ENCODE results near the gene SERP2.
"Not testable (repeated sequence)": the region's sequence is repeated elsewhere in the genome, so short reads cannot be mapped to it uniquely, and the experiment has no call there.

The SERP2 gene

GRCh38 chr13:44373601-44374347 is at the start of gene SERP2:
TSS of gene SERP2 (plus strand) at chr13:44373824. CDS start at chr13:44374026, 202 bp downstream.
- no peak for DNase-seq

DNA sequence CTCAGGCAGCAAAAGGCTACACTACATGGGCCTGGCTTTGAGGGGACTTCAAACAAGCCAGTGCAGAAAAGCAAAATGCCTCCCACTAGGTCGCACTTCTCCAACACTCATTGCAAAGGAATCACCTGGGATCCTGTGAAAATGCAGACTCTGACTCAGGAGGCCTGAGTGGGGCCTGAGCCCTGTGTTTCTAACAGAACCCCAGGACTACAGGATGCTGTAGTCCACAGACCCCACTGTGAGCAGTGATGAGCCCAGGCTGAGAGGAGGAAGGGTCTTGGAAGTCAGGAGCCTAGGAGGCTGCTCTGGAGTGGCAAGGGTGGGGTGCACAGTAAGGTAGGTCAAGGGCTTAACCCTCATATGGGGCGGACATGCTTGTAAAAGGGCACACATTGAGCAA is 46.7 kb upstream of the SERP2 start:
- no peak for DNase-seq

GRCh38 chr13:44329041-44329440 is 44.6 kb upstream of the SERP2 start:
- not testable (repeated sequence) for DNase-seq

DNA sequence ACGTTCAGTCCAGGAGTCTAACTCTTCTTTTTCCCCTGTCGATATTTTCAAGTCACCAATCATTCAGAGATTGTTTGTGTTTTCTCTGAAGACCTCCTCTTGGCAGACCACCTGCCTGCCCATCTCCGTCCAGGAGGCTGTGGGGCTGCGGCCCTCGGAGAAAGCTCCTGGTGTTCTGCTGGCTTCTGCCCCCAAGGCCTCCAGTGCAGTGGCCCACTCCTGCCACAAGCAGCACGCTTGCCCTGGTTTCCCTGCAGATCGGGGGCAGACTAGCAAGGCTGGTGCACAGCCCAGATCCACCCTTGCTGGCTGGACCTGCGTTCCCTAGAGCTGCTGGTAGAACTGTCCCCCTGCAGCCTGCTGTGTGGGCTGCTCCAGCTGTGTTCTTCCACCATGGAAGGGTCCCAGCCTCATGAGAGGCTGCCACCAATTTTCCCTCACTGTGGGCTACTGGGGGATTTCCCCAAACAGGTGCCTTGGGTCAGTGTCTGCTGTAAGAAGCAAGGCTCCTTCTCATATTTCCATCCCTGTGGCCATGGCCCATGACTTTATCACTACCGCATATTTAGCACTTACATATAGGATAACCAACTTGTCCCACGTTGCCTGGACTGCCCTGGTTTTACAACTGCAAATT is 43.6 kb upstream of the SERP2 start:
- no peak for DNase-seq

GRCh38 chr13:44331446-44331845 is 42.2 kb upstream of the SERP2 start:
- DNase-seq: no peak

- no peak for DNase-seq
Observed at GRCh38 chr13:44331912-44332851, 41.4 kb upstream of the SERP2 start.

DNA sequence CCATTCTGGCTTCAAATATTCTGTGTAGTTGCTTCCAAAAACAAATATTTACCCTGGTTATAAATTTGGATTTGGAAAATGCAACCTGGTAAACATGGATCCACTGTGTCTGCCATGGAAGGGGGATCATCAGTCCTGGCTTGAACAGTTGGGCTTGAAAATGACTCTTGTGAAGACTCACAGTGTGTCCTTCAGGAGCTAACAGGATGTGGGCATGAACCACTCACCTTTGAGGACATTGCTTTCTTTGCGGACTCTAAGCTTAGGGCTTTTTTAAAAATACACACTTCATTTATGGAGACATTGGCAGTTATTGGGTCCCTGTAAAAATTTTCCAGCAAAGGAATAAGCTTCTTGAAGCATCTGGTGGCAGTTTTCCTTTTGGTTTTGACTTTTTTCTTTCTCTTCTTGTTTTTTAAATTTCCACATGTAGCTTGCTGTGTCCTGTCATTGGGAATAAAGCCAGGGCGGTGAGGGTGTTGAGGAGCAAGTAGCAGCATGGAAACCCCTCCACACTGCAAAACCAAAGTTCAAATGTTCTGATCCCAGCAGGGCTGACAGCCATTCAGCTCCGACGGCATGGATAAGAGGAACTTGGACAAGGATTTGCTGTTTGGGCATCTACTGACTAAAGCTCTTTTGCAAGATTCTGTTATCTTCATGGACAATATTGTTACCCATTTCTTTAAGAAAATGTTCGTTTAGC is 39.5 kb upstream of the SERP2 start:
- no peak for DNase-seq

DNA sequence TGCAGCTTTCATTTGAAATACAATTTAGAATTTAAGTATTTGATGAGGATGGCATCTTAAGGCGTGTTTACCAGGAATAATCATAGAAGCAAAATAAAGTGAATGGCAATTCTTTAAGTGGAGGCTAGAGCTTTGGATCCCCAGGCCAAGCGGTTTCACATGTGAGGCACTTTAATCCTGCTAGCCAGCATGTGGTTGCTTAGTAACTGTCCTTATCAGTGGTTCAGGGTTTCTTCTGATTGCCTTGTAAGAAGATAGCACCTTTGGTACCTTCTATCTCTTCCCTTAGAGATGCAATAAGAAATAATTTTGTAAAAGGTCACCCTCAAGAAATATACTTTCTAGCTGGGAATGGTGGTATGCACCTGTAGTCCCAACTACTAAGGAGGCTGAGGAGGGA is 38.9 kb upstream of the SERP2 start:
- no peak for DNase-seq

- no peak for DNase-seq
Observed at GRCh38 chr13:44336934-44337333, 36.7 kb upstream of the SERP2 start.

DNA sequence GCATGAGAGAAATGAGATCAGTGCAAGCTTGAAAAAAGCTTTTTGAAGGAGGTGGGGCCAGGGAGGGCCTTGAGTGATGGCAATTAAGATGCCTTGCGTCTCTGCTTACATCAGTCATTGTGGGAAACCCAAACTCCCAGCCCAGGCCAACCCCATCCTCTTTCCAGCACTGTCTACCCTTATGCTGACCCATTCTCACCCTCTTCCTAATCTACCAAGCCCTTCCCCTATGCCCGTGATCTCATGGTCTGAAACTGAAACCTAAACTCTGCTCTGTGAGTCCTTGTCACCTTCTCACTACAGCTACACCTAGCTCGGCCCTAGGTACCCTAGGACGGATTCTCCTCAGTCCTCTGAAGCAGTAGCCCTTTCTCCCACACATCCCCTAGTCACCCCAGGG is 36.0 kb upstream of the SERP2 start:
- DNase-seq: no peak

DNA sequence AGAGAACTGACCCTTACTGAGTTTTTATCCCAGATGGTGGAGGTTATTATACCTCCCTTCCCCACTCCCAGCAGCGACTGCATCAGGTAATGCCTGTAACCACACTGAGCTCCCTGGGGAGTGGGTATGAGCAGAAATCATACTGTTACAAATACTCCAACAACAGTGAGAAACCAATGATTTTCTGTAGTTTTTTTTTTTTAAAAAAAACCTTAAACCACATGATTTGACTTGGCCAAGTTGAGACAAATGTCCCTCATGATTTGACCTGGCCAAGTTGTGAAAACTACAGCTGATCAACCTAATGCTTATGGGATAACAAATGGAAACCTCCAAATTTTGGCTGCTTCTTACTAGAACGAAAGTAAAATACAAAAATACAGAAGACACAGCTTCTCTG is 33.1 kb upstream of the SERP2 start:
- no peak for DNase-seq

GRCh38 chr13:44342741-44343140 is 30.9 kb upstream of the SERP2 start:
- no peak for DNase-seq

- DNase-seq: no peak
Observed at GRCh38 chr13:44346534-44346933, 27.1 kb upstream of the SERP2 start.

DNA sequence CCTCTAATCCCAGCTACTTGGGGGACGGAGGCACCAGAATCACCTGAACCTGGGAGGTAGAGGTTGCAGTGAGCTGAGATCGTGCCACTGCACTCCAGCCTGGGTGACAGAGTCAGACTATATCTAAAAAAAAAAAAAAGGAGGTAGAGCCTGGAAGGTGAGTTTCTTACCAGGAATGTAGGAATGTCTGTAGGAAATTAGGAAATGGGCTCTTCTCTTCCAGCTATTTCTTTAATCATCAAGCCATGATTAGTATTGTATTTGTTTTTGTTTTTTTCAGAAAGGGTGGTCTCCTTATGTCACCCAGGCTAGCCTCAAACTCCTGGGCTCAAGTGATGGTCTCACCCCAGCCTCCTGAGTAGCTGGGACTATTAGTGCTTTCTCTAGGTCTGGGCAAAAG is 26.3 kb upstream of the SERP2 start:
- no peak for DNase-seq

DNA sequence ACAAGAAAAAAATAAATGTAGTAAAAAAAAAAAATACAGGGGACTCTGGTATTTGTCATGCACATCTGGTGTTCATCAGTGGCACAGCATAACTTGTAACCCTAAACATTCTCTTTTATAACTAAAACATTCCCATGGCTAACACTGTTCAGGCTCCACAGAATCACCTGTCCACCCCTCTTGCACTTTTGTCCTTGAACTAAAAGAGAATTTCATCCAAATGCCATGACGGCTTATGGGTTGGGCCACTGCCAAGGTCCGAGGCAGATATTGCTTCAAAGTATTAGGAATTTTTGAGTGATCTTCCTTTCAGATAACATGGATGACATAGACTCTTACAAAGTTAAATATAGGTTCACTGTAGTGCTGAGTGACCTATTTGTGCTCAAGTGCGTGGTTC is 25.7 kb upstream of the SERP2 start:
- DNase-seq: no peak

- no peak for DNase-seq
Observed at GRCh38 chr13:44350775-44351504, 22.7 kb upstream of the SERP2 start.

DNA sequence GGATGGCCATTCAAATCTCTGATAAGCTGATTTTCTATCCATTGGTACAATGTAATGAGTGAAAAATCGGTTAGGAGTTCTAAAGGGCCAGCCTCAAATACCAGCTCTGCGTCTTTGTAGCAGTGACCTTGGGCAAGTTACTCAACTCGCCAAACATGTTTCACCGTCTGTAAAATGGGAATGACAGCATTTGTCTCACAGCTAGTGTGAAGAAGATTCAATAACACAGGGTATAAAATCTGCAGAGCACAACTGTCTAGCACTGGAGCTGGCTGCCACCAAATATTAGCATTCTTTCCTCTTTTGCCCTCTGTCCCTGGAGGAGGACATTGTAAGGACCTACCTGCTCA is 22.1 kb upstream of the SERP2 start:
- DNase-seq: no peak

DNA sequence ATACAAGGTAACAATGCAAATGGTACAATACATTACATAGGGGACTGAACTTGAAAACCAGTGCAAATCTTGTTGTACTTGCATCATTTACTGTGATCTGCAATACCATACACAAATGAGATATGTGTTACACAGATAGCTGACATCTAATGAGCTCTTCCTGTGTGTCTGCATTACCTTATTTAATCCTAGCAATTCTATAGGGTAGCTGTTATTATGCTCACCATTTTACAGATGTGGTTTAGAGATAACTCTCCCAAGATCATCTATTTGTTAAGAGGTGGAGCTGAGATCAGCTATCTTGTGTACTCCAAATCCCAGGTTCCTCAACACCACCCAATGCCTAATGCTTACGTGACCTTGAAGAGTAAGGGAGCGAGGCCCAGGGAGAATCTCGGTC is 21.4 kb upstream of the SERP2 start:
- no peak for DNase-seq

- DNase-seq: no peak
Observed at GRCh38 chr13:44352671-44353070, 21.0 kb upstream of the SERP2 start.

DNA sequence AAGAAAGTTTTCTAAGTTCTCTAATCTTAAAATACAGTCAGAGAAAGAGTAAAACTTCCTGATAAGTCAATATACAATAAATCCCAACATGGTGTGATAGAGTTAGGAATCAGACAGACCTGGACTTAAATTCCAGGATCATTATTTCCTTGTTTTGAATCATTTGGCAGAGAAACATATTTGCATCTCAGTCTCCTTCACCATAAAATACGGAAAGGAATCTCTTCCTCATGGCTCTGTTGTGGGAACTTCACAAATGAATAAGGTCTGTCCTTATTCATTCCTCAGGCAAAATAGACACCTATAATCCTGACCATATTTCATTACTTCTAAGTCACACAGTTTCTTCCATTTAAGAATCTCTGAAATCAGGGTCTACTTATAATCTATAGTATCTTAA is 19.3 kb upstream of the SERP2 start:
- no peak for DNase-seq

- DNase-seq: no peak
Observed at GRCh38 chr13:44354884-44355283, 18.7 kb upstream of the SERP2 start.

GRCh38 chr13:44355621-44356020 is 18.0 kb upstream of the SERP2 start:
- DNase-seq: no peak

Measured in KG1 (cell line).